HG03469 (cell line): ENCODE measurements around the gene MUSTN1.

ENCODE experiments used
- ATAC-seq: cut with Tn5 transposase; IDR thresholded peaks from one replicate; pipeline ENCODE4 v1.9.1; 2021; ENCODE audit warnings: mild to moderate bottlenecking, moderate library complexity, moderate number of reproducible peaks; ENCODE audit not compliant: unreplicated experiment

The MUSTN1 gene

DNA sequence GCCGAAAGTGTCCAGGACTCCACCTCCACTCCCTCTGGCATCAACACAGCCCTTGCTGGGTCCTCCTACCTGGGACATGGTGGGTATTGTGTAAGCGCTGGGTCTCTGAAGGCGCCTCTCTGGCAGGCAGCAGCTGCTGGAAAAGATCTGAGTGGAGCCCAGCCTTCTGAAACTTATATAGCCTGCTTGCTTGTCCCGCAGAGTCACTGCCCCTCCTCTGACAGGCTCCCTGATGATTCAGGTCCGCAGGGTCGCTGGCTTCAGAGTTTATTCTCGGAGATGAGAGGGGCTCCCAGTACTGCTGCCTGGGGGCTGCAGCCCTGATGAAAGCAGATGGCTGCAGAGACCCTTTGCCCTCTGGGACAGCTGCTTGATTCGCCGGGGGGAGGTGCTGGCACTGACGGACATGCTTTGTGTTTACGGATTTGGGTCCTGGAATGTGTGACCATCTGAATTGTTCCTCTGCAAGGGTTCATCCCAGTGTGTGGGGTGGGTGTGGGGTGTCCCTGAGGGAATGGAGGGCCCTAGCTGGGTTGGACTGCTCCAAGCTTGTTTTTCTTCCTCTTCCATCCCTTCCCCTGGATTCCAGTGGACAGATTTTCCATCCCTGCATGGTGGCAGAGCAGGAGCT lies at the start of gene MUSTN1:
Gene MUSTN1, minus strand, starts transcription at position 149 of the 631 bp plus-strand sequence. Its CDS starts 71 bp downstream, at position 78.
- no peak for ATAC-seq

GRCh38 chr3:52882377-52882776 lies 47.6 kb upstream of the MUSTN1 start:
- ATAC-seq = no peak

- no peak for ATAC-seq
Measured at GRCh38 chr3:52881871-52882270, 47.1 kb upstream of the MUSTN1 start.

- ATAC-seq = no peak
Measured at GRCh38 chr3:52880474-52880873, 45.7 kb upstream of the MUSTN1 start.

GRCh38 chr3:52880047-52880446 lies 45.2 kb upstream of the MUSTN1 start:
- no peak for ATAC-seq

- ATAC-seq = no peak
Measured at GRCh38 chr3:52879581-52879980, 44.8 kb upstream of the MUSTN1 start.

GRCh38 chr3:52879090-52879489 lies 44.3 kb upstream of the MUSTN1 start:
- no peak for ATAC-seq

DNA sequence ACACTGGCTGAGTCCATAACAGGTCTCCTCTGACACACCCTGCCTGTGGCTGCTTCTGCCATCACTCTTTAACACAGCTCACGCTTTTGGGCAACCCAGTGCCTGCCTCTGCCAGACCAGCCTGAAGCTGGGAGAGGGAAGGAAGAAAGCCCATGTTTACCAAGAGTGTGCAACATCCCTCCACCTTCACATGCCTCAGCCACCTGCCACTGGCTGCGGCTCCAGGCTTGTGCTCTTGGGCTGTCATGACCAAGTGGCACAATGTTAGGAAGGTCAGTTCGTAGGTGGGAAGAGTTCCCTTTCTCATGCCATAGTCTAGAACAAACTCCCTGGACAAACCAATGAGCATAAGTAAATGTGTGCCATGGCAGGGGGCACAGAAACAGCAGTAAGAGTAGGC lies 42.3 kb upstream of the MUSTN1 start:
- ATAC-seq = no peak

DNA sequence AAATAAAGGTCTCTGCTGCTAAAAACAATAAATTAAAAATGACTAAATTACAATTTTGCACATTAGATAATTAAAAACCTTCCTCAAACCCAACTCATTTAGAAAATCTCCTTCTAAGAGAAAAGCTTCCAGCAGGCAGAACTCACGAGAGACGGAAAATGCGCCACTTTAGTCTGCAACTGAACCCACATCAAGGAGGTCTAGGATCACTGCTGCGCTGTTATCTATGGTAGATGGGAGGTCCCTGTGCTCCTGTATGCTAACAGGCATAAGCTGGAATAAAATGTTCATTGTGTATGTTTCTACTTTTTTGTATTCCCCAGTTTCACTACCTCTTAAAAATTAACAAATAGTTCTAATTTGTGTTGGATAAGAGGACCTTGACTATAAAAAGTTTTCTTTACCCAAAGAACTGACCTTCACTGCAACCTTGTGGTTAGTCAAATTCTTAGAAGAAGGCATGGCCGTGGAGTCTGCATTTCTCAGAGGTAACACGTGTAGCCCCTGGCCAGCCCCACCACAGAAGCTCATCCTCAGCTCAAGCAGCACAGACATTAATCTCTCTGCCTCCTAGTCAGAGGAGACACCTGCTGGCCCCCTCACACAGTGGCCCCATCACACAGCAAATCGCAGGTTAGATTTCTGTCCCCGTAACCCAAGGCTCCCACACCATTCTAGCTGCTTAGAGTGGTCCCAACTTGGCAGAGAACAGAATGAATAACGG lies 40.2 kb upstream of the MUSTN1 start:
- no peak for ATAC-seq

- ATAC-seq = no peak
Measured at GRCh38 chr3:52874160-52874701, 39.4 kb upstream of the MUSTN1 start.

DNA sequence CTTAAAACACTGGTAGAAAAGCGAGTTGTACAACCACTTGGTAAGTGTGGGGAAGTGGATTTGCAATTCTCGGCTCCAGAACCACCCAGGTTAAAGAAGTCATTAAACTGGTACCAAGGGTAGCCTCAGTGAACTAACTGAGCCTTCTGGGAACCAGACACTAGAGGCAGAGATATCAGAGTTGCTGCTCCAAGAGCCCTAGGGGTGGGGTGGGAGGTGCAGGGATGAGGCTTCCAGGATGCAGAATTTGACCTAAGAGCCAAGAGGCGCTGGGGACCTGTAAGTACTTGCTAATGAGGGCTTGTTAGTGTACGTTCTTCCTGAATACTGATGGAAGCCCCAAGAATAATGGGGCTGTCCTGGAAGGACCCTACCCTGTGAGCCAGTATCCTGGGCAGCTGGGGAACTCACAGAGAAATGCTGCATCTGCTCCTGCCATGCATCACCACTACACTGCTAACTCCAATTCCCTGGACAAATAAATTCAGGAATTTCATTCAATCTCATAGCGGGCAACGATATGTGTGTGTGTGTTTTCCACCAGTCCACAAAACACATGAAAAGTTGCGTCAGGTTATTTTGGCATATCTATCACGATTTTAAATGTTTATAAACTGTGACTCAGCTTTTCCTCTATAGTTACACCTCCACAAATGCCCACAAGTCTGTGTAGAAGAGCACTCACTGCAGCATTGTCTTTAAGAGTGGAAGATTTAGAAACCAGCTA lies 38.8 kb upstream of the MUSTN1 start:
- ATAC-seq = no peak

- no peak for ATAC-seq
Measured at GRCh38 chr3:52872245-52872644, 37.4 kb upstream of the MUSTN1 start.

DNA sequence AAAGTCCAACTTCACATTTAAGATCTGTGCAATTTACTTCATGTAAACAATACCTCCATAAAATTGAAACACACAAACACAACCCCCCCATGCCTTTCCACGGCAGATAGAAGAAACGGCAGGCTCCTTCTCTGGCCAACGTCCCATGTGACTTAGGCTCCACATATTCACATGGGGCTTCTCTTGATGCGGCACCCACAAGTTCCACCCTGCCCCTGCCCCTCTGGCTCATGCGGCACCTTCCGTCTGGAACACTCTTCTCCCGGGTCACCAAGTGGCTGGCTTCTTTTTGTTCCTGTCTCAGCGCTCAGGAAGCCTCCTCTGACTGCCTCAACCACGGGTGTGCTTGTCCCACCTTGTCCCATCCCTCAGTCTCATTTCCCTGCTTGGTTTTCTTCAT lies 36.9 kb upstream of the MUSTN1 start:
- no peak for ATAC-seq

- no peak for ATAC-seq
Measured at GRCh38 chr3:52870471-52870870, 35.7 kb upstream of the MUSTN1 start.

DNA sequence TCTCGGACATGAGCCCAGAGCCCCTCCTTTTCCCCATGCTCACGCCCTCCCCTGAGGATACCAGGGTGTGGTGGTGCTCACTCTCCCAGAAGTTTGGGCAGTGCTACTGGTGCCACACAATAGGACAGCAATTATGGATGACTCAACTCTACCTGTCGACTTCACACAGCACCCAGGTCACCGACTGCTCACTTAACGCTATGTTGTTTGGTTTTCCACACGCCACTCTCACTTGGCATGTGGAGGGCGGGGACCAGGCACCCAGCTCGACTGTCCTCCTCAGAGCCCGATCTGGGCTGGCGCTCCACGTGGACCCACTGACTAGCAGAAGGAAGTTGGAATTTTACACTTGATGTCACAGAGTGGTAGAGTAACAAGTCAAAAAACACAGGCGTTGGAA lies 31.6 kb upstream of the MUSTN1 start:
- no peak for ATAC-seq

DNA sequence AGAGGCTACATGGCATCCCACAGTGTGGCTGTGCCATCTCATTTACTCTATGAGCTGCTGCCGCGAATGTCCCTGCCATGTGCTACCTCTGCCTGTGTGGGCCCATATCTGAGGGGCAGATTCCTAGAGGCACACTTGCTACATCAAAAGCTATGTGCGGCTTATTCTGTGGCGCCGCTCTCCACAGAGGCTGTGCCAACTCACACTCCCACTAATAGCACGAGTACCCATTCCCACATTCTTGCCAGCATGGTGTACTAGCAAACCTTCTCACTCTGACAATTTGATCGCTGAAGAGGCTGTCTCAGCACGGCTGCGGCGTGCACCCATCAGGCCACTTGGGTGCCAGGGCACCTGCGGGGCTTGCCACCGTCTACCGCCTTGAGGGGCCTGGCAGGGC lies 31.2 kb upstream of the MUSTN1 start:
- ATAC-seq = no peak

DNA sequence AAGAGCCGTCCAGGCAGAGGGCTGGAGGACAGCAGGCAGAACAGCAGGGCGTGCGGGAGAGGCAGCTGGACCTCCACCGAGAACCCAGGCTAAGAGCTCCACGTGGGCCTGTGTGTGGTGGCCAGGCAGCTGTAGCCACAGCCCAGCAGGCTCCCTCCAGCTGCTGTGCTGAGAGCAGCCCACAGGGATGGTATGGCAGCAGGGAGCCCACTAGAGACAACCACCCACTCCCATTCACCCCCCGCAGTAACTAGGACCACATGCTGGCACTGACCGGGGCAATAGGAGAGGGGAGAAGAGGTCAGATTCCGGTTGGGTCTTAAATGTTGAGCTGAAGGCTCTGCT lies 25.6 kb upstream of the MUSTN1 start:
- ATAC-seq = no peak

DNA sequence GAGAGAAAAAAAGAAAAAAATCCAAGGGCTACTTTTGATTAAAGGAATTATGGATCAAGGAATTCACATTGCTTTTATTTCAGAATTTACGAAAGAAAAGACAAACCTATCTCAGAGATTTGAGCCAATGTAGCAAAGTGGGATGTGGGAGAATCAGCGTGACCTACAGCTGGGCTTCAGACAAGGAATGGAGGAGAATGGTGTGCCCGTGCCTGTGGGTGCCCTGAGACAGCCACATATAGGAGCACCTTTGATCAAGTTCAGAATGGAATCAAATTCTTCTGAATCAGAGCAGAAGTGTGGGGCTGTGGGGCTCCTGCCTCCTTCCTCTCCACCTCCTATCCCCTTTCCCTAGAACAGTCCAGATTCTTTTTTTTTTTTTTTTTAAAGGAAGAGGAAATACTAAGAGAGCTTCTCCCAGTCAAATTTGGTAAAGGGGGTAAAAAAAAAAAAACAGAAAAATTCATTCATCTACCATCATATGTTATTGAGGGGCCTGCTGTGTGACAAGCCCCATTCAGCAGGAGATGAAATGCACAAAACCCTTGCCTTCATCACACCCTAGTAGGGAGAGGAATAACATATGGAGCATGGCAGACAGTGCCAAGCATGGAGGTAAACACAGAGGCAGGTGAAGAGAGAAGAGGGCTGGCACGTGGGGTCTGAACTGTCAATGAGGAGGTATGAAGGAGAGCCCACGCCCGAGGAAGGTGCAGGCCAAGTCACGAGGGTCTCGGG lies 25.0 kb upstream of the MUSTN1 start:
- ATAC-seq = no peak

GRCh38 chr3:52857864-52858263 lies 23.0 kb upstream of the MUSTN1 start:
- no peak for ATAC-seq

DNA sequence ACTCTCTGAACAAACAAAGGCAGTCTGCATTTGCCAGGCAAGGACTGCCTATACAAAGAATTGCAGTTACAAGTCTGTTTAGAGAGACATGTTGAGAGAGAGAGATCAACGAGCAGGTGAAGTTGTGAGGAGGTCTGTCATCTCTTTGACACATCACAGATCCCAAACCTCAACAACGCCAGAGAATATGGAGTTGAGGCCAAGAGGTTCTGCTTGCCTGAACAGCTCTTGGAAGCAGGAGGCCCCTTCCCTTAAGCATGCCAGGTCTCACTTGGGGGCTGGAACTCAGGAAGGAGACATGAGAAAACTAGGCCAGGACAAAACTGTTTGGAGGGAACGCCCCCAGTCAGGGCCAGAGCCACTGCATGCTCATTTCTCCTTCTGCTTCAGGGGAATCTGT lies 22.3 kb upstream of the MUSTN1 start:
- ATAC-seq = no peak

GRCh38 chr3:52856666-52857065 lies 21.8 kb upstream of the MUSTN1 start:
- no peak for ATAC-seq
